ENCODE results near the gene FBXL4.

GRCh38 chr6:98831057-98831958, 116.4 kb downstream of the FBXL4 start:
- TF ChIP-seq, protein P1, sequence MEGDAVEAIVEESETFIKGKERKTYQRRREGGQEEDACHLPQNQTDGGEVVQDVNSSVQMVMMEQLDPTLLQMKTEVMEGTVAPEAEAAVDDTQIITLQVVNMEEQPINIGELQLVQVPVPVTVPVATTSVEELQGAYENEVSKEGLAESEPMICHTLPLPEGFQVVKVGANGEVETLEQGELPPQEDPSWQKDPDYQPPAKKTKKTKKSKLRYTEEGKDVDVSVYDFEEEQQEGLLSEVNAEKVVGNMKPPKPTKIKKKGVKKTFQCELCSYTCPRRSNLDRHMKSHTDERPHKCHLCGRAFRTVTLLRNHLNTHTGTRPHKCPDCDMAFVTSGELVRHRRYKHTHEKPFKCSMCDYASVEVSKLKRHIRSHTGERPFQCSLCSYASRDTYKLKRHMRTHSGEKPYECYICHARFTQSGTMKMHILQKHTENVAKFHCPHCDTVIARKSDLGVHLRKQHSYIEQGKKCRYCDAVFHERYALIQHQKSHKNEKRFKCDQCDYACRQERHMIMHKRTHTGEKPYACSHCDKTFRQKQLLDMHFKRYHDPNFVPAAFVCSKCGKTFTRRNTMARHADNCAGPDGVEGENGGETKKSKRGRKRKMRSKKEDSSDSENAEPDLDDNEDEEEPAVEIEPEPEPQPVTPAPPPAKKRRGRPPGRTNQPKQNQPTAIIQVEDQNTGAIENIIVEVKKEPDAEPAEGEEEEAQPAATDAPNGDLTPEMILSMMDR (conservative IDR thresholded peaks at IDR 0.05; ENCODE audit: low read length) = no peak
- no peak for TF ChIP-seq EZH2phosphoT487 (IDR thresholded peaks at IDR 0.05; ENCODE audit: borderline replicate concordance)
